Activated CD8-positive, alpha-beta memory T cell treated with anti-CD3 and anti-CD28 coated beads, Interleukin-2, amount 50 U/mL, for 4 hours (primary cell): Measurements from ENCODE around the gene EEF1G.
A peak's percentile ranks its signal among the peaks of the same experiment; 100 is the strongest.
"Not testable (repeated sequence)": the region's sequence is repeated elsewhere in the genome, so short reads cannot be mapped to it uniquely, and the experiment has no call there.

ENCODE experiments used
- DNase-seq: peaks from one replicate; pipeline ENCODE4 v3.0.0-alpha.2; 2020

EEF1G gene

DNA sequence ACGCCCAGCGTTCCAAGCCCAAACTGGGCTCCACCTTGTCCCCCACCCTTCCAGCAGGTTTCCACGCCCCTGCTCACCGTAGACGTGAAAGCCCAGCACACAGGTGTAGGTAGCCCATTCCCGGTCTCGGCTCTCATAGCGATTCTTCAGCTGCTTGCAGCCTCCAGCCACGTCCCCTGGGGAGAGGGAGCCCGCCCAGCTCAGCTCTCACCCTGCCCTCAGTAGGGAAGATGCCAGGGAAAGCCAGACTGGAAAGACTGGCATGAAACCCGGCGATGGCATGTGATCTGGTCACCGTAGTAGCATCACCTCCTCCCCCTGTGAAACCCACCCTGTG lies 29.3 kb upstream of the EEF1G start:
- DNase-seq, result no peak

DNA sequence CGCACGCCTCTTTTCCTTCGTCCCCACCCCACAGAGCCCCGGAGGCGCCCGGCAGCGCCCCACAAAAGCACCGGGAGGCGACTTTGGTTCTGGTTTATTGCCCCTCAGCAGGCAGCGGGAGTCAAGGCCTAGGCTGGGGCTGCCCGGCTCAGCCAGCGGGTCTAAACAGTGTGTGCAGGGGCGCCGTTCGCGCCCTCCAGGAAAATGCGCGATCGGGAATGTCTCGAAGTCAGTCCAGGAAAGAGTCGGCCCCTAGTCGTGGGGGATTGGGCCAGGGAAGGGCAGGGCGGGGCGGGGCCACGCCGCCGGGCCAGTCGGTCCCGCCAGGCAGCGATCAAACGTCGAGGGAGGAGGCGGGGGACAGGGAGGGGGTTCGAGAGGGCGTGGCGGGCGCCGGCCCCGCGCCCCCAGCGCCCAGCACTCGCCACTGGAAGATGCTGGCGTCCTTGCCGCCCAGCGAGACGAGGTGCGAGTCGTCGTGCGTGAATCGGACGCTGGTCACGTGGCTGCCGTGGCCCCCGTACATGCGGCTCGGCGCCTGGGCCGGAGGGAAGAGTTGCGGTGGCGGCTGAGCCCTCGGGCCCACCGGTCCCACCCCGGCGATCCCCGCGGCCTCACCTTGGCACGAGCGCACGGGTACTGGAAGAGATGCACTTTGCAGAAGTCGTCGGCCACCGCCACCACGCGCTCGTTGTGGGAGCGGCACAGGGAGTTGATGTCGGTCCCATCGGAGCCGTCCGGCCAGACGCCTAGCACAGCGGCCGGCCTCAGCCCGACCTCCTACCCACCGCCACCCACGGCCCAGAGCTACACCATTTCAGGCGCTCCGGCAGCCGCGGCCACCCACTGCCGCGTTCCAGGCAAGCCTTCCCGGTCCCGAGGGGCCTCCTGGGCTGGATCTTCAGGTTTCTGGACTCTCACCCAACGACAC lies 28.7 kb upstream of the EEF1G start:
- no peak for DNase-seq

DNA sequence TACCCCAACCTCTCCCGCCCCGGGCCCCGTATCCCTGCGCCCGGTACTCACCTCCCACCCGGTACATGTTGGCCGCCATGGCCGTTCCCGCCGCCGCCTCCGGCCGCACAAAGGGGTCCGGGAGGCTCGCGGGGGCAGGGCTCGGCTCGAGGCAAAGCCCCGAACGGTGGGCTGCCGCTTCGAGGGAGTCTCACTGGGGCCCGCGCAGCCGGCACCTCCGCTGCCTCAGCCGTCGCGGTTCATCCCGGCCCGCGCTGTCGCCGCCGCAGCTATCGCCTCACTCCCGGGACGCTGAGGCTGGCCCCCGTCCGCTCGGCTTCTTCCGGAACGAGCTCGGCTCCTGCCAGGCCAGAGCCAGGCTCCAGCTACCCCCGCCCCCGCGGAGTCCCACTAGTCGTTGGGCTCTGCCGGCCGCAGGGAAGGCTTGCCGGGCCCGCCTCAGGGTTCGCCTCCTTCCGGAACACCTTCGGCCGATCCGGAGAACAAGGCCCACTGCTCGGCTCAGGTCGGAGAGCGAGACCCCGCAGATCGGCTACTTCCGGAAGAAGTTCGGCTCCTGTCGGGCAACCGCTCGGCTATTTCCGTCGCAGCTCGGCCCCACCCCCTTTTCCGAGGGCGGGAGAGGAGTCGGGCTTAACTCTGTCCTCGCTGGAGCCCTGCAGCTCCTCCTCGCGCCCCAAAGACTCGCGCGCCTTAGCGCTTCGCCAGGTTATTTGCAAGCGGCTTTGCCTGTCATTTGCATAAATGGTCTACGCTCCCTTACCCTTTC lies 27.9 kb upstream of the EEF1G start, which contains the start of gene MTA2:
Gene MTA2 (minus strand): TSS at position 494 of the 769 bp plus-strand sequence. CDS start 415 bp downstream, at position 79.
- peak; percentile 99 for DNase-seq

DNA sequence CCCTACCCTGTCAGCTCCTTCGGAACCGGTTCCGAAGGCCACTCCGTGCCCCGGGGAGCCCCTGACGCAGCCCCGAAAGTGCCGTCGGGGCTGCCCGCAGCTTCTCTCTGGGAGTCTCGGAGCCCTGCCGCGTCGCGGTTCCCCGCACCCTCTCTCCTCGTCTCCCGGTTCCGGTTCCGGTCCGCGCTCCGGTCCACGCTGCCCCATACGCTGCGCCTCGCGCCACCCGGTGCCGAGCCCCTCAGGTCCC lies 27.4 kb upstream of the EEF1G start:
- DNase-seq, result no peak

DNA sequence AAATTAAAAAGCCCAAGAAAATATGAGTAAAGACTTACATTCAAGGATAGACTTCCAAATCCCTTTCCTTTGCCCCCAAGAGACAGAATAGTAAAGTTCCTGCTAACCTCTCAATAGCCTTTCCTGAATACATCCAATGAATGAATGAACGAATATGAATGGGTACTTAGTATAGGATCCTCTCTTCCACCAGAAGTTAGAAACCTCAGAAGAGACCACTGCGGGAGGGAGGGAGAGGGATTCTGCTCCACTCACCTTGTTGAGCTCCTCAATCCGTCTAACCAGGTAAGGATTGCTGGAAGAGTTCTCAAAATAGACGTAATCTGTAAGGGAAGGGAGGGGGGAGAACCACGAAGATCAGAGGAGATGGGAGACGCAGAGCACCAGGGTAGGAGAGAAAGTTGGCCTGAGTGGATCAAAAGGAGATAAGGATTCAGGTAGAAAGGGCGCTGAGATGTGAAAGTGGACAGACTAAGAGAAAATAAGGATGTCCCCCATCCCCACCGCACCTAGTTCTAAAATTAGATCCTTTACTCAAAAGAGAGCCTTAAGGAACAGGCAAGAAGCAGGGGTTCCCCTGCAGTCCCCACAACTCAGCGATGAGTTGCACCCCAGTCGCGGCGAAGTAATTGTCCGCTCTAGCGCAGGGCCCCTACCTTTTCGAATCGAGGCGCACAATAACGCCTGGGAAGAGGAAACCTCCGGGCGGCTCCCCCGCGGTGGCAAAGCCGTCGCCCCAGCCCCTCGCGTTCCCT lies 26.9 kb upstream of the EEF1G start:
- no peak for DNase-seq

DNA sequence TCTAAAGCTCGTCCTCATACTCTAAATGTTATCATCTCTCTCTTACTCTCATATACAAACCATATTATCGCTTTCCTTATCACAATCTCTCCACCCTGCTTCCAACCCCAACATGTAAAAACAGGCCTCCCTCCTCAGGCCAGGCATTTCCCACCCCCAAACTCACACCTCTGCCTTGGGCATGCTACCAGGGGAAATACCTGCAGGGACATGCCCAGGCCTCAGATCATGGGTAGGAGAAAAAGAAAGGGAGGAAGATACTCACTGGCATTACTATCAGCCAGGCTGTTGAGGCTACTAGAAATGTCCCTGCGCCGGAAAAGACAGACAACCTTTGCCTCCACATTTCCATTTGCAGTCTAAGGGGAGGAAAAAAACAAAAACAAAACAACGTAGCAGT lies 26.2 kb upstream of the EEF1G start:
- no peak for DNase-seq

DNA sequence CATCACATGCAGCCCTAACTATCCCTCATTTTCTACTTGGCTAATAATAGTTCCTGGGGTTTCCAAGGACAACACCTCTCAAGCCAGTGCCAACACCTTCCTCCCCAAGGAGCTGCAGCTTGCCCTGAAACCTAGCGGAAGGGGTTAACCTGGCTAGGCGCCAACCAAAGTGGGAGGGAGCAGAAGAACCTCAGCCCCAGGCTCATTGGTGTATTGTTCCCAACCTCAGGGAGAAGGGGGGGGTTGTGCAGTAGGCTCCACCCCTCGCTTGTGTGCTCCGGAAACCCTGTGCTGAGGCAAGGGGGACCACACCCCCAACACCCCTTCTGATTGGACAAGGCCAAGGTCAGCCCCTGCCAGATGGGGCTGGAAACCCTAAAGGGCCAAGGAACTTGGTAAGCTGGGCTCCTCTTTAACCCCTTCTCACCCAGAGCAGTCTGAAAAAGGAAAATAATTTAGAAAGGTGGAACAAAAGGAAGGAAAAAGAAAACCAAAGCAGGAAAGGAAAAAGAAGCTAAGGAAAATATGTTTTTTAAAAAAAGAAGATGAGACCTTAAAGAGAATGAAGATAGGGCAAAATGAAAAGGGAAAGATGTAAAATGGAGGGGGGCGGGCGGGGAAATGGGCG lies 25.5 kb upstream of the EEF1G start:
- peak; percentile 91 for DNase-seq

DNA sequence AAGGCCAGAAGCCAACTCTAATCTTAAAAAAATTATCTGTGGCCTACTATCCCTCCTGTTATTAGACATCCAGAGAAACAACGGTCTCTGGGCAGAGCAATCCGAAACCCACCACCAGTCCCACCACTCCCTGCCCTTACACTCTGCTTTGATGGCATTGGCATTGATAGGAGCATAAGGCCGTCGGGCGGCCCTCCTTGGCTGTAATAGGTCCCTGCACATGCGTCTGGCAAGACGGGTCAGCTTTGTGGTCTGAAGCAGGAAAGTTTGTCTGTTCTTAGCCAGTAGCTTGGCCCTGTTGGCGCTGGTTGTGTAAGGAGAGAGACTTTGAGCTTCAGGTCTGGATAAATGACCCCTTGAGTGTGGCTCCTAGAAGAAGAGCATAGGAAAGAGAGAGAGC lies 21.4 kb upstream of the EEF1G start:
- DNase-seq, result no peak

DNA sequence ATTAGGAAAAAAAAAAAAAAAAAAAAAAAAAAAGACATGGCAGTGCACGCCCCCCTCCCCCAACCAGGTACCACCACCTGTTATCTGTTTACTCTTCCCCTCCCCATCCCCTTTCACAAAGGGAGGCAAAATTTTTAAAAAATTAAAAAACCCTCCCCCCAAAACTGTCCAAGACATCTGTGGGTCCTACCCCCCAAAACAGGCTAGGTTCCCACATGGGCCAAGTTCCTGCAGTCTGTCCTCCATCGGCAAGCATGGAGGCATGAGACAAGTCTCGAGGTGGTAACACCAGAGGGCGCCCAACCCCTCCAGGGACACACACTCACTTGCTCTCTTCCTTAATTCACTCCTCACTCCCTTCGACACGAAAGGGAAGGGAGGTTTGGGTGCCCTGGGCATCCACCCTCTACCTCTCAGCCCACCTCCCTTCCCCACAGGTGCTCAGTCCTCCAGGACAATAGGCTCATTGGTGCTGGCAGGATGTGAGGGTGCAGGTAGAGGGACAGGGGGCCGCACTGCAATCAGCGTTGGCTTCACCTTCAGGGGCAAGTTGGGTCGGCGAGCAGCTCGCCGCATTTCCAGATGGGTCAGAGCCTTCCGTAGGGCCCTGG lies 19.8 kb upstream of the EEF1G start:
- peak; percentile 76 for DNase-seq

DNA sequence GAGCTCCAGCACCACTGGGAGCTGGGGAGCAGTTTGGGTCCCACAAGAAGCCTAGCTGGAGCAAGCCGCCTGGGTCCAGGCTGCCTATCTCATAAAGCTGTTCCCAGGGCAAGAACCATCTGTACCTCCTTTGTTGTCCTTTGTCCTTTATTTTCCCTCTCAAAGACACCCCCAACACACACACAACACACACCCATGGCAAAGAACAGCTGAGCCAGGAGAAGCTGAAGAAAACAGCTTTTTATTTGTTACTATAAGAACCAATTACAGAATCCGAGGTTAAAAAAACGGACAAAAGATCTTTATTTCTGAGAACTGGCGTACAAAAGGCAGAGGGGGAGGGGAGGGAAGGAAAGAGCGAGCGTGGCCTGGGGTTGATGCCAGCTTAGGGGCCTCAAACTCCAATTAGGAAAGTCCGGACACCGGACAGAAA lies 19.3 kb upstream of the EEF1G start:
- no peak for DNase-seq

DNA sequence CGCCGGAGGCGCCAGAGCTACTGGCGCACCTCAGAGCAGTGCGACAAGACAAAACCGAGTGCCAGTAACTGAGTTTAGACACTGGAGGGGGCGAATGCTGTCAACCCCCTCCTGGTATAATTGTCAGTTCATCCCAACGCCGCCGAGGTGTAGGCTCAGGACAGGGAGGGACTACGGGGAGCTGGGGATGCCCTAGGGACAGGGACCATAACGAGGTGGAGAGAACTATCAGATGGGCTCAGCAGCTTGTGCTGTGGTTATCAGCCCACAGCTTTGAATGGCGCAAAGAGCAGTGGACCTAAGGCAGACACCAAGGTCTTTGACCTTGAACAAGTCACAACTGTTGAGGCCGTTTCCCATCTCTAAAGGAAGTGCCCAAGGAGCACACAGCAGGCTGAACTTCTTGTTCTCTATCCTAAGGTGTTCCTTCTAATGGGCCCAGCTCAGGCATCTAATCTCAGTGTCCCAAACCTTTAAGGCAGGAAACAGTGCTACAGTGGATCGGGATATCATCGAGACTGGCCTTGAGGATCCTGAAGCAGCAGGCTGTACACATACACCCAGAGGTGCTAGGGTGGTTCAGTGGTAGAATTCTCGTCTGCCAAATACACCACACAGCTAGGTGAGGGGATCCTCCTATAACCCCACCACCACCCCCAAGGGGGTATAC lies 18.6 kb upstream of the EEF1G start:
- no peak for DNase-seq

DNA sequence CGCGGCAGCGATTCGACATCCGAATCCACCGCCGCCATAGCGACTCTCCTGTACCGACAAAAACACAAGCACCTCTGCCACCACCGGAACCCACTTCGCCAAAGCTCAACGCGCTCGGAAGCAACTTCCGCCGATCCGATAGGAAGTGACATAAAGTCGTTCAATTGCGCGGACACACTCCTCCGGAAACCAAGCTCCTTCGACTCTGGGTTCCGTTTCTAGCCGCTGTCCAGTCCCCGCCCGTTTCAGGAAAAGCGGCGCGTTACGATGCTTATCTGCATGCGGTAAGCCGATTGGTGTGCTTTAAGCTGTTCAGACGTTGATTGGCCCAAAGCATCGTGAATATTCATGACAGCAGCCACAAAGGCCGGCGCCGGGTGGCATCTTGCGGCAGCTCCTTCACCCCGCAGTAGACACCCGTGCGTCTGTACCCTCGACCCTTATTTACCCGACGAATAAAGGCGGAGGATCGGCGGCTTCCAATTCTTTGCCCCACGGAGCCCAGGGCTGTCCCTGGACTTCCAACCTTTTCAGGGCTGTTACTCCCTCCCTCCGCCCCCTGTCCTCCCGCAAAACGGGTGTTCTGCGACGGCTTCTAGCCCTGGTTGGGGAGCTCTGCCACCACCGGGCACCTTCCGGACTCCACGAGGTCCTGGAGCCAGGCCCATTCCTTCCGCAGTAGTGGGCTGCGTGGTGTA lies 17.9 kb upstream of the EEF1G start, which contains the start of gene TUT1:
Gene TUT1 (minus strand): TSS at position 76 of the 698 bp plus-strand sequence. CDS start 38 bp downstream, at position 38.
- peak; percentile 91 for DNase-seq

DNA sequence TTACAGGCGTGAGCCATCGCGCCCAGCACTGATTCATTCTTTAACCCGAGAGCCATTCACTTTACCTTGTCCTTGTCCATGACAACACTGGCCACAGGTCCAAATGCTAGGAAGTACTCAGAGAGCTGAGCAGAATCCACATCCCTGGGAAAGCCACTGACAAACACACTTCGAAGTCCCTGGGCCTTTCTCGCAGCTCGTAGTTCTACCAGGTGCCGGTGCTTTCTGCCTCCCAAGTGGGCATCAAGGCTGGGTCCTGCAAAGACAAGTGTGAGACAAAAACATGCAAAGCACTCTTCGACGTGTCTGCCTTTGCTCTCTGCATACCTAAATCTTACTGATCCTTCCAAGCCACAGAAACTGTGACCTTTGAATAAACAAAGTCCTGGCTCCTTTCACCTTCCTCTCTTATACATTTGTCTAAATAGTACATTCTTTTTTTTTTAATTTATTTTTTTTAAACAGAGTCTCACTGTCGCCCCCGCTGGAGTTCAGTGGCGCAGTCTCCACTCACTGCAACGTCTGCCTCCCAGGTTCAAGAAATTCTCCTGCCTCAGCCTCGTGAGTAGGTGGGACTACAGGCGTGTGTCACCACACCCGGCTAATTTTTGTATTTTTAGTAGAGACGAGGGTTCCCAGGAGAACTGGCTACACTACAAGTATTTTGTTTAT lies 15.4 kb upstream of the EEF1G start:
- no peak for DNase-seq

DNA sequence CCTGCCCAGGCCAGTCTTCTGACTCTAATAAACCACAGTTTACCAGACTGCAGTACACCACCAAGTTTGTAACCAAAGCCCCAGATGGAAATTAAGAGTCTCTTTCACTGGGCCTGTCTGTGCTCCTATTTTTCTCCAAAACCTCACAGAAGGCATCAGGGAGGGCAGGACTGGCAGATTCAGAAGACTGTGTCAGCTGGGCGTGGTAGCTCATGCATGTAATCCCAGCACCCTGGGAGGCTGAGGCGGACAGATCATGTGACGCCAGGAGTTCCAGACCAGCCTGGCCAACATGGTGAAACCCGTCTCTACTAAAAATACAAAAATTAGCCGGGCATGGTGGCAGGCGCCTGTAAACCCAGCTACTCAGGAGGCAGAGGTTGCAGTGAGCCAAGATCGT lies 11.7 kb upstream of the EEF1G start:
- DNase-seq, result not testable (repeated sequence)

DNA sequence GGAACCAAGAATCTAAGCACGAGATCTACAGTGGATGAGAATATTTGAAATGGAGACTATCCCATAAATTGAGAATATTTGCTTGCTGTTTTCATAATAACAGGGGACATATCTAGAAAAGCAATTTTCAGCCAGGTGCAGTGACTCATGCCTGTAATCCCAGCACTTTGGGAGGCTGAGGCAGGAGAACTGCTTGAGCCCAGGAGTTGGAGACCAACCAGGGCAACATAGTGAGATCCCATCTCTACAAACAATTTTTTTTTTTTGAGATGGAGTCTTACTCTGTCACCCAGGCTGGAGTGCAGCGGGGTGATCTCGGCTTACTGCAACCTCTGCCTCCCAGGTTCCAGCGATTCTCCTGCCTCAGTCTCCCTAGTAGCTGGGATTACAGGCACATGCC lies 8.0 kb upstream of the EEF1G start:
- not testable (repeated sequence) for DNase-seq

DNA sequence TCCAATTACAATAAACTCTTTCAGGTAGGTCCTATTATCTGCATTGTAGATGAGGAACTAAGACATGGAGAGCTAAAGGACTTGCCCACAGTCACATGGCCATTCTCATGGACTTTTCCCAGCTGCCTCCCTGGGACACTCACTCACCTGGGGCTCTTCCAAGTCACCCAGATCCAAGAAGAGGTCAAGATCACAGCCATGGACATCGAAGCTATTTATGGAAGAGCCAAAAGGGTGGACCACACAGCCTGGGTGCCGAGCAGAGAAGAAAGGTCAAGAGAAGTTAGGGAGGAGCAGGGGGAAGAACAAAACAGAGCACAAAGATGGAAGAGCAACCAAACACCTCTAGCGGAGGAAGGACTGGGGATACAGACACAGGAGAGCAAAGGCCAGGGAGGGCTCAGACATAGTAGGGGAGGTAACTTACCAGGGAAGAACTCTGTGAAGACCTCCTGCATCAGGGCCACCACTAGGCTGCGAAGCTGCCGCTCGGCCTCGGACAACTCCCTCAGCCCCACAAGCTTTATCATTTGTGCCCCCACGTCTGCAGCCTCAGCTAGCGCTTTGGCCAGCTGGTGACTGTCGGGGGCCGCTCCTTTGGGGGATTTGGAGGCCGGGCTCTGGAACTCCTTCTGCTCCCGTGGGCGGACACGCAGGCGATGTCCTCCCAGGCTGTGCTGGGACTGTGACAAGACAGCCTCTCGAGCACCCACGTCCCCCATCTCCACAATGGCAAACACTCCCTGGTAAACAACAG lies 7.4 kb upstream of the EEF1G start:
- DNase-seq, result no peak

DNA sequence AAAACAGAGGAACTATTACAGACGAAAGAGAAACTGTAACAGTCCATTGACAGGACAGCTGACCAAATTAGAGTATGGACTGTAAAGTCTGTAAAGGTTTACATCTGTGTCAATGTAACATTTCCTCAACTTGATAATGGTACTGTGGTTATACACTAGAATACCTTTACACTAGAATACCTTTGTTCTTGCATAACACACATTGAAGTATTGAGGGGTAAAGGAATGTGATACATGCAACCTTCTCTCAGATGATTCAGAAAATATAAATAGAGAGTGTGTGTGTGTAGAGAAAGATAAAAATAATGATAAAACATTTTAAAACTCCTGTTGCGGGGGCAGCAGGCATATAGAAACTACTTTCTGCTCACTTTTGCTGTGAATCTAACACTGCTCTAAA lies 5.6 kb upstream of the EEF1G start:
- no peak for DNase-seq

DNA sequence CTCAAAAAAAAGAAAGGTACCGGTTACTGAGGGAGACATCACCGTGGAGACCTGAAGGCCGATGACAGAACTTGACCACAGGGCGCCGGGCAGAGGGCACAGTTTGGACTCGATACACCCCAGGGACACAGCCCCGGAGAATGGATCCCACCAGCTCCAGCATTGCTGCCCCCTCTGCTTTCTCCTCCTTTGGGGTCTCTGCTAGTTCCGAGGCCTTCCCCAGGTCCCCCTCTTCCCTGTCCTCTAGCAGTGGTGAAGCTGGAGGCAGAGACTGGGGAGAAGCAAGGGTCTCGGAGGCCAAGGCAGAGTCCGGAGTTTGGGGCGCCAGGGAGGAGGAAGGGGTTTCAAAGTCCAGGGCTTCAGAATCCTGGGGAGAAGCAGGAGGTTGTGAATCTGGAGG lies 4.8 kb upstream of the EEF1G start:
- no peak for DNase-seq

DNA sequence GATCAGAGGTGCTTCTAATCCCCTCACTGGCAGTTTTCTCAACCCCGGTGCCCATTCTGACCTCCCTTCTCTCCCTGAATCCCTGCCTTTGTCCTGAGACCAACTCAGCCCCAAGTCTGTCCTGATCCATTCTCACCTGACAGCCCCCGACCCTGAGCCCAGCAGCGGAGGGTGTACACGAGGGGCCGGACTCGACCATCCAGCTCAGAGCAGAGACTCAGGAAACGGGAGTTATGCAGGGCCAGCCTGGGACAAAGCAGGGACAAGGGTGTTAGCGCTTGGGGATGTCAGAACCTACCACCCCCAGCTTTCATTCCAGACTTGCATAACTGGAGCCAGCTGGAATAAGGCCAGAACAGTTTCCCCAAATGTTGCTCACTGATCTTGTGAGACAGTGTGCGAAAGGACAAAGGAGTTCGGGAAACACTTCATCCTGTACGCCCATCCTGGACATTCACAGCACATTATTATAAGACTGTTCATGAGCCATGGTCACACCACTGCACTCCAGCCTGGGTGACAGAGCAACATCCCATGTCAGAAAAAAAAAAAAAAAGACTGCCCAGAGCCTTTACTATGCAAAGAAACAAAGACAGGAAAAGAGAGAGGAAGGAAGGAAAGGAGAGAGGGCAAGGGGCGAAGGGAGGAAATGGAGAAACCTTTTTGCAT lies 3.5 kb upstream of the EEF1G start:
- no peak for DNase-seq
